GM12872 (cell line): ENCODE data around the gene CABP5.

Experiments used
- CTCF ChIP-seq: IDR thresholded peaks from 3 replicates; pipeline ENCODE4 v1.5.1; 2011; ENCODE audit warnings: low read depth, mild to moderate bottlenecking, low read length, moderate library complexity; ENCODE audit not compliant: insufficient read depth

The CABP5 gene

GRCh38 chr19:47996230-47996727 lies 47.6 kb downstream of the CABP5 start:
- no peak for TF ChIP-seq CTCF

- TF ChIP-seq CTCF: no peak
Measured at GRCh38 chr19:47994209-47994802, 49.6 kb downstream of the CABP5 start, which contains the start of gene ELSPBP1. Gene ELSPBP1, plus strand, starts transcription at chr19:47994632. Its CDS starts 14,036 bp downstream, at chr19:48008668.

GRCh38 chr19:47992070-47992469 lies 51.8 kb downstream of the CABP5 start, which contains the start of gene BSPH1:
Gene BSPH1, minus strand, starts transcription at chr19:47992170. Its CDS starts 89 bp downstream, at chr19:47992081.
- no peak for TF ChIP-seq CTCF

GRCh38 chr19:47991191-47991808 lies 52.6 kb downstream of the CABP5 start:
- TF ChIP-seq CTCF: no peak
